OCI-LY7 (cell line): Measurements from ENCODE around the gene SOX18.

Experiments used
- EZH2phosphoT487 ChIP-seq: fragments of 200-600 bp; sonication (generic); IDR thresholded peaks from 2 replicates; pipeline ENCODE4 v1.6.1; 2018; ENCODE audit warnings: low read depth, borderline replicate concordance, mild to moderate bottlenecking, mixed run types, antibody characterized with exemption, low read length, moderate library complexity, mixed read lengths
- TF ChIP-seq, protein P1 (sequence below): fragments of 200-600 bp; sonication (generic); conservative IDR thresholded peaks from 2 replicates; pipeline ENCODE4 v1.5.1; 2014; ENCODE audit warnings: mild to moderate bottlenecking, antibody characterized with exemption, low read length, moderate library complexity, mixed read lengths

DNA sequence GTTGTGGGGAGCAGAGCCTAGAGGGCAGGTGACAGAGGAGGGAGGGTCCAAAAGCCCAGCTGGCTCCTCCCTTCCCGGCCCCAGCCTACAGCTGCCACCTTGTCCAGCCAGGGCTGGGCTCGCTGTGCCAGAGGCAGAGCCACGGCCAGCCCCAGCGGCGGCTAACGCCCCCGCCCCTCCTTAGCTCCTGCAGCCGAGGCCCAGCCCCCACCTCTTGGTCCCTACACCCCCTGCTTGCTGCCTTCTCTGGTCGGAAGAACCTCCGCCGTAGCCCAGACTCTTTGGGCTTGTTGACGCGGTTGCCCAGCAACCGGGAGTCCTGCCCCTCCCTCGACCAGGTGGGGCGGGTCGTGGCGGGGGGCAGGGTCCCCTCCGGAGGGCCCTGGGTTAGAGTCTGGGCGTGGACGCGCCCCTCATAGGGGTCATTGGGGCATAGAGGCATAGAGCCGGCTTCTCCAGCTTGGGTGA lies 35.3 kb upstream of the SOX18 start:
- TF ChIP-seq, protein P1, sequence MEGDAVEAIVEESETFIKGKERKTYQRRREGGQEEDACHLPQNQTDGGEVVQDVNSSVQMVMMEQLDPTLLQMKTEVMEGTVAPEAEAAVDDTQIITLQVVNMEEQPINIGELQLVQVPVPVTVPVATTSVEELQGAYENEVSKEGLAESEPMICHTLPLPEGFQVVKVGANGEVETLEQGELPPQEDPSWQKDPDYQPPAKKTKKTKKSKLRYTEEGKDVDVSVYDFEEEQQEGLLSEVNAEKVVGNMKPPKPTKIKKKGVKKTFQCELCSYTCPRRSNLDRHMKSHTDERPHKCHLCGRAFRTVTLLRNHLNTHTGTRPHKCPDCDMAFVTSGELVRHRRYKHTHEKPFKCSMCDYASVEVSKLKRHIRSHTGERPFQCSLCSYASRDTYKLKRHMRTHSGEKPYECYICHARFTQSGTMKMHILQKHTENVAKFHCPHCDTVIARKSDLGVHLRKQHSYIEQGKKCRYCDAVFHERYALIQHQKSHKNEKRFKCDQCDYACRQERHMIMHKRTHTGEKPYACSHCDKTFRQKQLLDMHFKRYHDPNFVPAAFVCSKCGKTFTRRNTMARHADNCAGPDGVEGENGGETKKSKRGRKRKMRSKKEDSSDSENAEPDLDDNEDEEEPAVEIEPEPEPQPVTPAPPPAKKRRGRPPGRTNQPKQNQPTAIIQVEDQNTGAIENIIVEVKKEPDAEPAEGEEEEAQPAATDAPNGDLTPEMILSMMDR = no peak
- TF ChIP-seq EZH2phosphoT487 = no peak
